Measurements from ENCODE around the gene PCDH9. TPM values are rescaled to one million over a fixed set of nuclear protein-coding genes. Genes with fewer than 3 reads are reported as not detected.

The PCDH9 gene
- total RNA-seq, 1 donor from 2014 or later: 3.7 TPM

- no peak overlapping the region for H3K4me3 ChIP-seq
- DNase-seq (ENCODE audit: extremely low spot score in 2 of 2): no peak
- no peaks in the 10 kb centered on the region for H3K36me3 ChIP-seq
- no peaks in the 10 kb centered on the region for H3K27me3 ChIP-seq
- intact Hi-C loops (cut with DNase I): no loop called here
- TF ChIP-seq POLR2AphosphoS5 (IDR thresholded peaks at IDR 0.05; ENCODE audit: insufficient read depth in 1 of 2, low read depth in 1 of 2) (no peak), POLR2A (IDR thresholded peaks at IDR 0.05) (no peak)
- TF ChIP-seq, protein P1, sequence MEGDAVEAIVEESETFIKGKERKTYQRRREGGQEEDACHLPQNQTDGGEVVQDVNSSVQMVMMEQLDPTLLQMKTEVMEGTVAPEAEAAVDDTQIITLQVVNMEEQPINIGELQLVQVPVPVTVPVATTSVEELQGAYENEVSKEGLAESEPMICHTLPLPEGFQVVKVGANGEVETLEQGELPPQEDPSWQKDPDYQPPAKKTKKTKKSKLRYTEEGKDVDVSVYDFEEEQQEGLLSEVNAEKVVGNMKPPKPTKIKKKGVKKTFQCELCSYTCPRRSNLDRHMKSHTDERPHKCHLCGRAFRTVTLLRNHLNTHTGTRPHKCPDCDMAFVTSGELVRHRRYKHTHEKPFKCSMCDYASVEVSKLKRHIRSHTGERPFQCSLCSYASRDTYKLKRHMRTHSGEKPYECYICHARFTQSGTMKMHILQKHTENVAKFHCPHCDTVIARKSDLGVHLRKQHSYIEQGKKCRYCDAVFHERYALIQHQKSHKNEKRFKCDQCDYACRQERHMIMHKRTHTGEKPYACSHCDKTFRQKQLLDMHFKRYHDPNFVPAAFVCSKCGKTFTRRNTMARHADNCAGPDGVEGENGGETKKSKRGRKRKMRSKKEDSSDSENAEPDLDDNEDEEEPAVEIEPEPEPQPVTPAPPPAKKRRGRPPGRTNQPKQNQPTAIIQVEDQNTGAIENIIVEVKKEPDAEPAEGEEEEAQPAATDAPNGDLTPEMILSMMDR (IDR thresholded peaks at IDR 0.05): no peak
- H3K4me1 ChIP-seq: no peaks in the 10 kb centered on the region
- no peak overlapping the region for H3K27ac ChIP-seq
- H3K9me3 ChIP-seq: no peaks in the 10 kb centered on the region
These were observed 277.6 kb downstream of the PCDH9 start for GRCh38 chr13:66952507-66952906.

GRCh38 chr13:66951426-66951825, 278.7 kb downstream of the PCDH9 start:
- H3K9me3 ChIP-seq: no peaks in the 10 kb centered on the region
- no peaks in the 10 kb centered on the region for H3K4me1 ChIP-seq
- no peak for DNase-seq (ENCODE audit: extremely low spot score in 2 of 2)
- no peaks in the 10 kb centered on the region for H3K27me3 ChIP-seq
- no peaks in the 10 kb centered on the region for H3K36me3 ChIP-seq
- intact Hi-C loops (cut with DNase I): no loop called here
- no peak overlapping the region for H3K27ac ChIP-seq
- TF ChIP-seq POLR2AphosphoS5 (IDR thresholded peaks at IDR 0.05; ENCODE audit: insufficient read depth in 1 of 2, low read depth in 1 of 2) (no peak), POLR2A (IDR thresholded peaks at IDR 0.05) (no peak)
- TF ChIP-seq, protein P1 (IDR thresholded peaks at IDR 0.05): no peak
- no peak overlapping the region for H3K4me3 ChIP-seq

DNA sequence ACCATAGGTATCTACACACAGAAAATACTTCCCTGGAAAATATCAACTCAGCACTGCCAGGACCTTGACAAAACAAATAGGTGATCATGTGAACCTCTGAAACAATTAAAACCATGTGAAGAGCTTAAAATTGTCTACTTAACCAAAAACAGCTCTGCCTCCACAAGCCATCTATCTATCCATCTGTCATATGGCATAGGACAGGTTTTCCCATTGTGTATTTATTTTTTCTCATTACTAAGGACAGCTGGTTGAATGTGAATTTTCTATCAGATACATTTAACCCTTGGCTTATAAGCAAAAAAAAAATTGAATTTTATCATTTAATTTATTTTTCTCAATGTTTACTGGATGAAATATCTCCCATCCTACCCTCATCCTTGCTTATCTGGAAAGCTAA, 279.5 kb downstream of the PCDH9 start:
- Histone ChIP-seq H3K4me1 (no peaks in the 10 kb centered on the region), H3K27ac (no peak overlapping the region), H3K27me3 (no peaks in the 10 kb centered on the region), H3K9me3 (no peaks in the 10 kb centered on the region), H3K36me3 (no peaks in the 10 kb centered on the region), H3K4me3 (no peak overlapping the region)
- no peak for DNase-seq (ENCODE audit: extremely low spot score in 2 of 2)
- intact Hi-C loops (cut with DNase I): no loop called here
- TF ChIP-seq POLR2AphosphoS5 (IDR thresholded peaks at IDR 0.05; ENCODE audit: insufficient read depth in 1 of 2, low read depth in 1 of 2) (no peak), POLR2A (IDR thresholded peaks at IDR 0.05) (no peak)
- TF ChIP-seq, protein P1 (IDR thresholded peaks at IDR 0.05): no peak

GRCh38 chr13:66948910-66949309, 281.2 kb downstream of the PCDH9 start:
- H3K9me3 ChIP-seq: no peaks in the 10 kb centered on the region
- H3K4me1 ChIP-seq: no peaks in the 10 kb centered on the region
- TF ChIP-seq POLR2AphosphoS5 (IDR thresholded peaks at IDR 0.05; ENCODE audit: insufficient read depth in 1 of 2, low read depth in 1 of 2): no peak
- TF ChIP-seq POLR2A (IDR thresholded peaks at IDR 0.05): no peak
- TF ChIP-seq, protein P1 (IDR thresholded peaks at IDR 0.05): no peak
- no peaks in the 10 kb centered on the region for H3K36me3 ChIP-seq
- H3K4me3 ChIP-seq: no peak overlapping the region
- intact Hi-C loops (cut with DNase I): no loop called here
- H3K27ac ChIP-seq: no peak overlapping the region
- no peak for DNase-seq (ENCODE audit: extremely low spot score in 2 of 2)
- no peaks in the 10 kb centered on the region for H3K27me3 ChIP-seq

GRCh38 chr13:66943530-66943929, 286.6 kb downstream of the PCDH9 start:
- no peak for DNase-seq (ENCODE audit: extremely low spot score in 2 of 2)
- TF ChIP-seq POLR2AphosphoS5 (IDR thresholded peaks at IDR 0.05; ENCODE audit: insufficient read depth in 1 of 2, low read depth in 1 of 2): no peak
- TF ChIP-seq POLR2A (IDR thresholded peaks at IDR 0.05): no peak
- TF ChIP-seq, protein P1 (IDR thresholded peaks at IDR 0.05): no peak
- Histone ChIP-seq H3K27ac (no peak overlapping the region), H3K27me3 (no peaks in the 10 kb centered on the region), H3K4me1 (no peaks in the 10 kb centered on the region), H3K4me3 (no peak overlapping the region), H3K36me3 (no peaks in the 10 kb centered on the region), H3K9me3 (no peaks in the 10 kb centered on the region)
- intact Hi-C loops (cut with DNase I): no loop called here
